Activated T-helper 2 cell treated with anti-CD3 and anti-CD28 coated beads, Interferon-gamma antibody, Interleukin-2, Interleukin-4, amounts not matched to agents 10 μg/mL and 5 μg/mL and 100 μg/mL, durations not matched to agents 14 hours and 24 hours and 36 hours (primary cell): ENCODE results near the gene NUDT3. TPM values are rescaled to one million over a fixed set of nuclear protein-coding genes. Genes with fewer than 3 reads are reported as not detected.
"Not testable (repeated sequence)": the region's sequence is repeated elsewhere in the genome, so short reads cannot be mapped to it uniquely, and the experiment has no call there.

Experiments used
- DNase-seq: peaks from one replicate; pipeline ENCODE4 v3.0.0; 2021; ENCODE audit warnings: low spot score
- H3K27ac Mint-ChIP-seq: one replicate; pipeline ENCODE4 v1.8.0; 2021; ENCODE audit warnings: mixed read lengths
- H3K27me3 Mint-ChIP-seq: one replicate; pipeline ENCODE4 v1.8.0; 2021; ENCODE audit warnings: low read depth, mixed read lengths
- H3K36me3 Mint-ChIP-seq: one replicate; pipeline ENCODE4 v1.8.0; 2021; ENCODE audit warnings: low read depth, mixed read lengths
- H3K4me1 Mint-ChIP-seq: one replicate; pipeline ENCODE4 v1.8.0; 2021; ENCODE audit warnings: low read depth, mixed read lengths
- H3K4me3 Mint-ChIP-seq: one replicate; pipeline ENCODE4 v1.8.0; 2021; ENCODE audit warnings: low read depth, mild to moderate bottlenecking, moderate library complexity, mixed read lengths
- H3K9me3 Mint-ChIP-seq: one replicate; pipeline ENCODE4 v1.8.0; 2021; ENCODE audit warnings: mixed read lengths
- intact Hi-C: fragments of 100-400 bp; cut with micrococcal nuclease; formaldehyde crosslinking; loops from one replicate; pipeline ENCODE4 v1.15.1; 2023
- total RNA-seq: library from RNA; stranded (reverse); gene quantifications from 2 replicates; pipeline ENCODE4 v1.2.3, GENCODE V29; 2022

NUDT3 gene
- total RNA-seq, 1 donor from 2014 or later, result 21.3 TPM

GRCh38 chr6:34390531-34391472, 1.7 kb downstream of the NUDT3 start:
- H3K36me3 Mint-ChIP-seq, result peaks cover 4% of the 10 kb centered on the region
- H3K27me3 Mint-ChIP-seq, result no peaks in the 10 kb centered on the region
- intact Hi-C loops, result loop anchor here (5.0 kb wide), 1 partner anchor 1114 kb away; the partner anchor contains the start of gene B3GALT4
- no peak overlapping the region for H3K27ac Mint-ChIP-seq
- H3K9me3 Mint-ChIP-seq, result peaks cover under 1% of the 10 kb centered on the region
- H3K4me3 Mint-ChIP-seq, result no peak overlapping the region
- no peak for DNase-seq
- peaks cover 12% of the 10 kb centered on the region for H3K4me1 Mint-ChIP-seq

- peaks cover 4% of the 10 kb centered on the region for H3K36me3 Mint-ChIP-seq
- no peaks in the 10 kb centered on the region for H3K9me3 Mint-ChIP-seq
- H3K27me3 Mint-ChIP-seq, result no peaks in the 10 kb centered on the region
- H3K4me1 Mint-ChIP-seq, result peaks cover 15% of the 10 kb centered on the region
- H3K4me3 Mint-ChIP-seq, result no peak overlapping the region
- intact Hi-C loops, result no loop called here
- DNase-seq, result no peak
- no peak overlapping the region for H3K27ac Mint-ChIP-seq
These were observed 3.4 kb downstream of the NUDT3 start for GRCh38 chr6:34389034-34389433.

GRCh38 chr6:34388421-34388820, 4.0 kb downstream of the NUDT3 start:
- no peak overlapping the region for H3K27ac Mint-ChIP-seq
- no peaks in the 10 kb centered on the region for H3K9me3 Mint-ChIP-seq
- intact Hi-C loops, result no loop called here
- H3K4me3 Mint-ChIP-seq, result no peak overlapping the region
- H3K36me3 Mint-ChIP-seq, result peaks cover 4% of the 10 kb centered on the region
- H3K4me1 Mint-ChIP-seq, result peaks cover 13% of the 10 kb centered on the region
- no peak for DNase-seq
- H3K27me3 Mint-ChIP-seq, result no peaks in the 10 kb centered on the region

- no peaks in the 10 kb centered on the region for H3K27me3 Mint-ChIP-seq
- no peak overlapping the region for H3K27ac Mint-ChIP-seq
- peaks cover 4% of the 10 kb centered on the region for H3K36me3 Mint-ChIP-seq
- no peaks in the 10 kb centered on the region for H3K9me3 Mint-ChIP-seq
- no peak overlapping the region for H3K4me3 Mint-ChIP-seq
- intact Hi-C loops, result no loop called here
- peaks cover 13% of the 10 kb centered on the region for H3K4me1 Mint-ChIP-seq
- DNase-seq, result no peak
These were observed 5.9 kb downstream of the NUDT3 start for GRCh38 chr6:34386316-34387137.

GRCh38 chr6:34385793-34386195, 6.7 kb downstream of the NUDT3 start:
- no peaks in the 10 kb centered on the region for H3K9me3 Mint-ChIP-seq

GRCh38 chr6:34384321-34385153, 7.9 kb downstream of the NUDT3 start:
- peaks cover 19% of the 10 kb centered on the region for H3K4me1 Mint-ChIP-seq
- H3K36me3 Mint-ChIP-seq, result peaks cover 9% of the 10 kb centered on the region
- no peak overlapping the region for H3K4me3 Mint-ChIP-seq
- intact Hi-C loops, result no loop called here
- H3K9me3 Mint-ChIP-seq, result no peaks in the 10 kb centered on the region
- no peak for DNase-seq
- H3K27ac Mint-ChIP-seq, result no peak overlapping the region
- H3K27me3 Mint-ChIP-seq, result no peaks in the 10 kb centered on the region

More at GRCh38 chr6:34385793-34386195, 6.7 kb downstream of the NUDT3 start:
- H3K27me3 Mint-ChIP-seq, result no peaks in the 10 kb centered on the region
- H3K4me1 Mint-ChIP-seq, result peaks cover 16% of the 10 kb centered on the region
- no peak overlapping the region for H3K4me3 Mint-ChIP-seq
- no peak overlapping the region for H3K27ac Mint-ChIP-seq
- H3K36me3 Mint-ChIP-seq, result peaks cover 7% of the 10 kb centered on the region
- intact Hi-C loops, result no loop called here
- DNase-seq, result no peak

- peaks cover 5% of the 10 kb centered on the region for H3K36me3 Mint-ChIP-seq
- no peak overlapping the region for H3K27ac Mint-ChIP-seq
- H3K27me3 Mint-ChIP-seq, result no peaks in the 10 kb centered on the region
- peaks cover 18% of the 10 kb centered on the region for H3K4me1 Mint-ChIP-seq
- DNase-seq, result no peak
- no peaks in the 10 kb centered on the region for H3K9me3 Mint-ChIP-seq
- H3K4me3 Mint-ChIP-seq, result no peak overlapping the region
- intact Hi-C loops, result no loop called here
These were observed 8.7 kb downstream of the NUDT3 start for GRCh38 chr6:34383656-34384320.

- Mint-ChIP-seq H3K27me3 (no peaks in the 10 kb centered on the region), H3K4me1 (peaks cover 19% of the 10 kb centered on the region), H3K9me3 (no peaks in the 10 kb centered on the region), H3K27ac (no peak overlapping the region), H3K4me3 (no peak overlapping the region), H3K36me3 (peaks cover 7% of the 10 kb centered on the region)
- intact Hi-C loops, result no loop called here
- DNase-seq, result no peak
These were observed 9.3 kb downstream of the NUDT3 start for GRCh38 chr6:34383161-34383631.

GRCh38 chr6:34381081-34381480, 11.4 kb downstream of the NUDT3 start:
- peaks cover 8% of the 10 kb centered on the region for H3K36me3 Mint-ChIP-seq
- H3K4me1 Mint-ChIP-seq, result peaks cover 14% of the 10 kb centered on the region
- intact Hi-C loops, result no loop called here
- H3K9me3 Mint-ChIP-seq, result no peaks in the 10 kb centered on the region
- no peak for DNase-seq
- H3K27ac Mint-ChIP-seq, result no peak overlapping the region
- H3K4me3 Mint-ChIP-seq, result no peak overlapping the region
- H3K27me3 Mint-ChIP-seq, result no peaks in the 10 kb centered on the region

- DNase-seq, result no peak
- Mint-ChIP-seq H3K4me3 (no peak overlapping the region), H3K27me3 (no peaks in the 10 kb centered on the region), H3K27ac (no peak overlapping the region), H3K9me3 (no peaks in the 10 kb centered on the region), H3K4me1 (peaks cover 9% of the 10 kb centered on the region), H3K36me3 (peaks cover 8% of the 10 kb centered on the region)
- intact Hi-C loops, result loop anchor here (5.0 kb wide), 1 partner anchor 41 kb away; no protein-coding TSS in a partner anchor
These were observed 14.0 kb downstream of the NUDT3 start for GRCh38 chr6:34378470-34378869.

- H3K4me1 Mint-ChIP-seq, result peaks cover 9% of the 10 kb centered on the region
- DNase-seq, result no peak
- no peak overlapping the region for H3K4me3 Mint-ChIP-seq
- H3K27me3 Mint-ChIP-seq, result no peaks in the 10 kb centered on the region
- intact Hi-C loops, result loop anchor here (5.0 kb wide), 1 partner anchor 41 kb away; no protein-coding TSS in a partner anchor
- H3K36me3 Mint-ChIP-seq, result peaks cover 8% of the 10 kb centered on the region
- no peaks in the 10 kb centered on the region for H3K9me3 Mint-ChIP-seq
- no peak overlapping the region for H3K27ac Mint-ChIP-seq
These were observed 14.5 kb downstream of the NUDT3 start for GRCh38 chr6:34377984-34378383.

GRCh38 chr6:34377571-34377970, 14.9 kb downstream of the NUDT3 start:
- DNase-seq, H3K27me3 Mint-ChIP-seq, H3K36me3 Mint-ChIP-seq, H3K4me1 Mint-ChIP-seq, H3K9me3 Mint-ChIP-seq, H3K27ac Mint-ChIP-seq, H3K4me3 Mint-ChIP-seq: not testable (repeated sequence)
- intact Hi-C loops, result loop anchor here (5.0 kb wide), 1 partner anchor 40 kb away; no protein-coding TSS in a partner anchor
